ENCODE measurements around the gene CBX2.
"Not testable (repeated sequence)": the region's sequence is repeated elsewhere in the genome, so short reads cannot be mapped to it uniquely, and the experiment has no call there.

CBX2 gene

DNA sequence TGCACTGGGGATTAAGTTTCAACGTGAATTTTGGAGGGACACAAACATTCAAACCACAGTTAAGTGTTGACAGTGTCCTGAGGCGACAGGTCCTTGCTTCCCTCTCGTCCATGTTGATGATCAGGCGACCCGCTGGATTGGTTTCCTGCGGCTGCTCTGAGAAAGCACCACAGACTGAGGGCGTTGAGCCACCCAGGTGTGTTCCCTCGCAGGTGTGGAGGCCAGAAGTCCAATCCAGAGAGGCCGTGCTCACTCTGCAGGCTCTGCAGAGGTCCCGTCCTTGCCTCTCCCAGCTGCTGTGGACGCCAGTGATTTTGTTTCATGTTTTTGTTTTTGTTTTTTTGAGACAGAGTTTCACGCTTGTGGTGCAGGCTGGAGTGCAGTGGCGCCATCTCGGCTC is 22.4 kb upstream of the CBX2 start:
- Histone ChIP-seq H3K9me3 (ENCODE audit: low read depth, low read length) (no peaks in the 10 kb centered on the region), H3K36me3 (ENCODE audit: insufficient read depth, low read length) (no peaks in the 10 kb centered on the region), H3K27ac (no peak overlapping the region), H3K9ac (ENCODE audit: insufficient read length) (no peak overlapping the region), H3K4me3 (no peak overlapping the region)
- TF ChIP-seq FOXP2 (optimal IDR thresholded peaks at IDR 0.05; ENCODE audit: control extremely low read depth, extremely low read length, insufficient read depth): no peak
- DNase-seq (ENCODE audit: low read depth, low spot score): no peak

DNA sequence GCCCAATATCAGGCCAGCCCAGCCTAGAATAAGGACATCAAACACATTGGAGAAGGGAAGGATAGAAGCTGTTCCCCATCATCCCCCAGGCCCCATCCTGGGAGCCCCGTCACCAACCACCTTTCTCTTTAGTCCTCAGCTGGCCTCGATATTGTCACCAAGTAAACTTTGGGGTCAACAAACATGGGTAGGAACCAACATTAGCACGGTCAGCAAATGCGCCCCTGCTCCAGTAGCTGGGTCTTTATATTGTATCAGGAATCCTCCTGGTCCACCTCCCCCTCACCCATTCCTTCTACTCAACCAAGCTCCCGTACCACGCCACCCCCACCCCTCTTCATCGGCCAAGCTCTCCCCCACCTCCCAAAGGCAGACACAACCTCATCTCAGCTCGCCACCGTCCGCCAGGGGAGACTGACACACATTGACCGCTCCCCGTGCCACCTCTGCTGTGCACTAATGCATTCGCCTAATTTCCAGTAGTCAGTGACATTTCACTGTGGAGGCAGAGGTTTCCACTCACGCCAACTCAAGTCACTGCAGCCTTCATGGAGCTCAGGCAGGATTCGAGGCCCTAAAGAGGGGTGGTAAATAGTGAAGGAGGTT is 20.7 kb upstream of the CBX2 start:
- no peak overlapping the region for H3K4me3 ChIP-seq
- no peak for TF ChIP-seq FOXP2 (optimal IDR thresholded peaks at IDR 0.05; ENCODE audit: control extremely low read depth, extremely low read length, insufficient read depth)
- TF ChIP-seq POLR2AphosphoS5 (IDR thresholded peaks at IDR 0.05; ENCODE audit: borderline replicate concordance, low read depth, low read length): no peak
- no peak for TF ChIP-seq EZH2 (IDR thresholded peaks at IDR 0.05)
- no peak for DNase-seq (ENCODE audit: low read depth, low spot score)
- no peaks in the 10 kb centered on the region for H3K9me3 ChIP-seq (ENCODE audit: low read depth, low read length)
- no peaks in the 10 kb centered on the region for H3K36me3 ChIP-seq (ENCODE audit: insufficient read depth, low read length)
- H3K9ac ChIP-seq (ENCODE audit: insufficient read length): no peak overlapping the region
- no peak overlapping the region for H3K27ac ChIP-seq

DNA sequence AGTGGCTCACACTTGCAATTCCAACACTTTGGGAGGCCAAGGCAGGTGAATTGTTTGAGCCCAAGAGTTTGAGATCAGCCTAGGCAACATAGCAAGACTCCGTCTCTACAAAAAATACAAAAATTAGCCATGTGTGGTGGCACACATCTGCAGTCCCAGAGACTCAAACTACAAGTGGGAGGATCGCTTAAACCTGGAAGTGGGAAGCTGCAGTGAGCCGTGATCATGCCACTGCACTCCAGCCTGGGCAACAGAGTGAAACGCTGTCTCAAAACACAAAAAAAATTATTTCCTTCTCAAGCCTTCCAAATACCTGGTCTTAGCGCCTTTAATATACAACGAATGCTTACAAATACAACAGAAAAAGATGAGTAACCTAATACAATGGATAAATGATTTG is 19.7 kb upstream of the CBX2 start:
- TF ChIP-seq FOXP2 (optimal IDR thresholded peaks at IDR 0.05; ENCODE audit: control extremely low read depth, extremely low read length, insufficient read depth) (no peak), EZH2 (IDR thresholded peaks at IDR 0.05) (no peak), POLR2AphosphoS5 (IDR thresholded peaks at IDR 0.05; ENCODE audit: borderline replicate concordance, low read depth, low read length) (no peak)
- DNase-seq (ENCODE audit: low read depth, low spot score): no peak
- no peak overlapping the region for H3K4me3 ChIP-seq
- no peaks in the 10 kb centered on the region for H3K36me3 ChIP-seq (ENCODE audit: insufficient read depth, low read length)
- H3K9ac ChIP-seq (ENCODE audit: insufficient read length): no peak overlapping the region
- no peaks in the 10 kb centered on the region for H3K9me3 ChIP-seq (ENCODE audit: low read depth, low read length)
- no peak overlapping the region for H3K27ac ChIP-seq

DNA sequence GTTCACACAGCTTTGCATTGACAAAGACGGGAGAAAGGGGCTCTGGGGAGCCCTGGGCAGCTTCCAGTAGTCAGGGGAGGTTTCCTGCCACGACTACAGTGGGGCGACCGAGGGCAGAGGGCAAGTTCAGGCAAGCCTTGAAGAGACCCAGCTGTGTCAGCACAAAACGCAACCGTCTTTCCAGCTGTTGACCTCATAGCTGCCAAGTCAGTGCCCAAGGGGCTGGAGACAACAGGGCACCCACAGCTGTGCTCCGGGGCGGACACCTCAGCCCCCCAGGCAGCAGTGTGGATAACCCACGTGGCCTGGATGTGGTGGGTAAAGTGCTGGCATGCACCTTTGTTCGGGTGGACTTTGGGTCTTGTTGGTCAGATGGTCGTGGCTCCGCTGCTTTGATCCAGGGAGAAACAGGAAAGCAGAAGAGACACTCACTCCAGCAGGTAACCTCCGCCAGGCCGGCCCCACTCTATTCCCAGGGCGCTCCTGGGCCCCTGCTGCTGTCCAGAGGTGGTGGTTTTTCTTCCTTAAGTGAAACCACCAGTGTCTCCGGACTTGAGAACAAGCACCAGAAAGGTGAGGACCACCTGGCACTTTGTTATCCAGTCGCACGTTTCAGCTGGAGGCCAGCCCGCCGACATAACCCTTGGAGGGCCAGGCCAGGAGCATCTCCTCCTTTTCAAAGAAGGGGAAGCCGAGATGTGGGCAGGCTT is 17.6 kb upstream of the CBX2 start:
- H3K9me3 ChIP-seq (ENCODE audit: low read depth, low read length): no peaks in the 10 kb centered on the region
- no peak overlapping the region for H3K27ac ChIP-seq
- no peaks in the 10 kb centered on the region for H3K36me3 ChIP-seq (ENCODE audit: insufficient read depth, low read length)
- TF ChIP-seq FOXP2 (optimal IDR thresholded peaks at IDR 0.05; ENCODE audit: control extremely low read depth, extremely low read length, insufficient read depth) (no peak), POLR2AphosphoS5 (IDR thresholded peaks at IDR 0.05; ENCODE audit: borderline replicate concordance, low read depth, low read length) (no peak), EZH2 (IDR thresholded peaks at IDR 0.05) (no peak)
- DNase-seq (ENCODE audit: low read depth, low spot score): no peak
- no peak overlapping the region for H3K9ac ChIP-seq (ENCODE audit: insufficient read length)
- no peak overlapping the region for H3K4me3 ChIP-seq

DNA sequence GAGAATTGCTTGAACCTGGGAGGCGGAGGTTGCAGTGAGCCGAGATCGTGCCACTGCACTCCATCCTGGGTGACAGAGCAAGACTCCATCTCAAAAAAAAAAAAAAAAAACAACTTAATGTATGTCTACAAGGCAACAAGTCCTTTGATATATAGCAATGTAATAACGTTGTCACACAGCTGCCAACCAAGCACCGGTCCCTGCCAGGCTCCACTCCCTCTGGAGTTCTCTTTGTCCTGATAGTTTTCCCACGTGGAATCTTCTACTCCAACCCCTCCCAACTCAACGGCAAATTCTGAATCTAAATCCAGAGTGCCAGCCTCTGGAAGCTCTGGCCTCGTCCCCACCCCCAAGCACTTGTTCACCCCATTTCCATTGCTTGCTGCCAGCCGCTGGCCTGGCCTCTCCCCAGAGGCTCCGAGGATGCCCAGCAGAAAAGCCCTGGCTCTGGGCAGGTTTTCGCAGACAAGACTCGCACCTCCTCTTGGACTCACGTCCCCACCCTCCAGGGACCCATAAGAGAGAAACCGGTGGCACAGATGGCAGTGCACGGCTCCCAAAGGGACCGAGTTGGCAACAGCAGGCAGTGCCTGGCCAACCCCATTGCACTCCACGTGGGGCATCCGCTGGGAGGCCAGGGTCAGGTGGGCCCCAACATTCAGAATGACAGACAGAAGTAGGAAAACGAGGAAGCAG is 15.9 kb upstream of the CBX2 start:
- DNase-seq (ENCODE audit: low read depth, low spot score): no peak
- no peak overlapping the region for H3K4me3 ChIP-seq
- H3K9me3 ChIP-seq (ENCODE audit: low read depth, low read length): no peaks in the 10 kb centered on the region
- H3K36me3 ChIP-seq (ENCODE audit: insufficient read depth, low read length): no peaks in the 10 kb centered on the region
- no peak for TF ChIP-seq EZH2 (IDR thresholded peaks at IDR 0.05)
- no peak for TF ChIP-seq POLR2AphosphoS5 (IDR thresholded peaks at IDR 0.05; ENCODE audit: borderline replicate concordance, low read depth, low read length)
- TF ChIP-seq FOXP2 (optimal IDR thresholded peaks at IDR 0.05; ENCODE audit: control extremely low read depth, extremely low read length, insufficient read depth): no peak
- no peak overlapping the region for H3K9ac ChIP-seq (ENCODE audit: insufficient read length)
- no peak overlapping the region for H3K27ac ChIP-seq

DNA sequence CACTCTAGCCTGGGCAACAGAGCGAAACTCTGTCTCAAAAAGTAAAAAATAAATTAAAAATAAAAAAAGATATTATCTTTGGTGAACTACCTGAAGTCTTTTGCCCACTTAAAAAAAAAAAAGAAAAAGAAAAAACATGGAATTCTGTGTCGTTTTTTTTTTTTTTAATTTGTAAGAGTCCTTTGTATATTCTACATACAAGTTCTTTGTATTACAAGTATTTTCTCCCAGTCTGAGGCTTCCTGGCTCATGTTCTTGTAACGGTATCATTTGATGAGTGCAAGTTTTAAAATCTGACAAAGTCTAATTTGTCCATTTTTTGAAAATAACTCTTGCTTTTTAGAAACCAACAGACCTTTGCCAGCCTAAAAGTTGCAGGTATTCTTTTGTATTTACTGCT is 12.2 kb upstream of the CBX2 start:
- no peaks in the 10 kb centered on the region for H3K36me3 ChIP-seq (ENCODE audit: insufficient read depth, low read length)
- no peak overlapping the region for H3K9ac ChIP-seq (ENCODE audit: insufficient read length)
- no peak overlapping the region for H3K4me3 ChIP-seq
- no peaks in the 10 kb centered on the region for H3K9me3 ChIP-seq (ENCODE audit: low read depth, low read length)
- no peak for DNase-seq (ENCODE audit: low read depth, low spot score)
- TF ChIP-seq EZH2 (IDR thresholded peaks at IDR 0.05): no peak
- no peak for TF ChIP-seq FOXP2 (optimal IDR thresholded peaks at IDR 0.05; ENCODE audit: control extremely low read depth, extremely low read length, insufficient read depth)
- no peak for TF ChIP-seq POLR2AphosphoS5 (IDR thresholded peaks at IDR 0.05; ENCODE audit: borderline replicate concordance, low read depth, low read length)
- no peak overlapping the region for H3K27ac ChIP-seq

DNA sequence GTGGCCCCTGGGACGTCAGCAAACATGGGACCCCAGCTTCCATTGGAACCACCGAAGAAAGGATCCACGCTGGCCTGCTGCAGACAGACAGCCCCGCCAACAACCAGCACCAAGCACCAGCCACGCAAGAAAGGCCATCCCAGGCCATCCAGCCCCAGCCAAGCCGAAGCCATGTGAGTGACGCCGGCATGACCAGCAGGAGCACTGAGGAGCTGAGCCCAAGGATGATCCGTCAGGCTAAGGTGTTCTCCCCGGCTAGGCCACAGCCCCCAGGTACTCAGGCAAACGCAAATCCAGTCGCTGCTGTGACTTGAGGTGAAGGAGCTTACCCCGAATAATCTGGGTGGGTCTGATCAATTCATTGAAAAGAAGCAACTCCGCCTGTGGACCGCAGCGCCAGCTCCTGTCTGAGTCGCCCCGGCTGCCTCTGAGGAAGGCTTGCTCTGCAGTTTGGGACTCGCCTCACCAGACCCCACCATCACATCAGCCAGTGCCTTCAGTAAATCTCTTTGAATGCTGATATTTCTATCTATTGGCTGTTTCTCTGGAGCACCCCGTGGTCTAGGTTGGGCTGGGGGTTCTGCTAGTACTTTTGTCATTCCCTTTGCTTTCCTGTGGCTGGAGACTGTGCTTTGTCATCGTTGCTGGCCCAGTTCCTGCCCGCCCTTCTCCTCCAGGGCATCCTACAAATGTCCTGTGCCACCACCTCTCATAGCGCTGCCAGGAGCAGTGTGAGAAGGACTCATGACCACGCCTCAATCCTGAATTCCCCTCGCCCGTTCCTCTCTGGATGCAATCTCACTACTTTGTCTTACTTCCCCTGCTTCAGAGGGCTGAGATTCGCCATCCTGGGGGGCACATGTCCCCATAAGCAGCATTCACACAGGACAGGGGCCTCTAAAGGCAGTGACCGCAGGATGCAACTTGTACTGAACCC is 8.1 kb upstream of the CBX2 start:
- TF ChIP-seq EZH2 (IDR thresholded peaks at IDR 0.05): no peak
- TF ChIP-seq FOXP2 (optimal IDR thresholded peaks at IDR 0.05; ENCODE audit: control extremely low read depth, extremely low read length, insufficient read depth): no peak
- TF ChIP-seq POLR2AphosphoS5 (IDR thresholded peaks at IDR 0.05; ENCODE audit: borderline replicate concordance, low read depth, low read length): no peak
- no peak overlapping the region for H3K9ac ChIP-seq (ENCODE audit: insufficient read length)
- no peaks in the 10 kb centered on the region for H3K9me3 ChIP-seq (ENCODE audit: low read depth, low read length)
- no peak for DNase-seq (ENCODE audit: low read depth, low spot score)
- H3K4me3 ChIP-seq: no peak overlapping the region
- no peaks in the 10 kb centered on the region for H3K36me3 ChIP-seq (ENCODE audit: insufficient read depth, low read length)
- no peak overlapping the region for H3K27ac ChIP-seq

DNA sequence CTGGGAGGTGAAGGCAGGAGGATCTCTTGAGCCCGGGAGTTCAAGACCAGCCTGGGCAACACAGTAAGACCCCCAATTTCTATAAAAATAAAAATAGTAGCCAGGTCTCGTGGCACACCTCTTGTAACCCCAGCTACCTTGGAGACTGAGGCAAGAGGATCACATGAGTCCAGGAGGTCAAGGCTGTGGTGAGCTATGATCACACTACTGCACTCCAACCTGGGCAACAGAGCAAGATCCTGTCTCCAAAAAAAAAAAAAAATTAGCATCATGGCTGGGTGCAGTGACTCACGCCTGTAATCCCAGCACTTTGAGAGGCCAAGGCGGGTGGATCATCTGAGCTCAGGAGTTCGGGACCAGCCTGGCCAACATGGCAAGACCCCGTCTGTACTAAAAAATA is 6.7 kb upstream of the CBX2 start:
- no peak overlapping the region for H3K4me3 ChIP-seq
- TF ChIP-seq FOXP2 (optimal IDR thresholded peaks at IDR 0.05; ENCODE audit: control extremely low read depth, extremely low read length, insufficient read depth): no peak
- TF ChIP-seq POLR2AphosphoS5 (IDR thresholded peaks at IDR 0.05; ENCODE audit: borderline replicate concordance, low read depth, low read length): no peak
- TF ChIP-seq EZH2 (IDR thresholded peaks at IDR 0.05): no peak
- H3K27ac ChIP-seq: no peak overlapping the region
- H3K9ac ChIP-seq (ENCODE audit: insufficient read length): no peak overlapping the region
- no peaks in the 10 kb centered on the region for H3K9me3 ChIP-seq (ENCODE audit: low read depth, low read length)
- H3K36me3 ChIP-seq (ENCODE audit: insufficient read depth, low read length): no peaks in the 10 kb centered on the region
- no peak for DNase-seq (ENCODE audit: low read depth, low spot score)

DNA sequence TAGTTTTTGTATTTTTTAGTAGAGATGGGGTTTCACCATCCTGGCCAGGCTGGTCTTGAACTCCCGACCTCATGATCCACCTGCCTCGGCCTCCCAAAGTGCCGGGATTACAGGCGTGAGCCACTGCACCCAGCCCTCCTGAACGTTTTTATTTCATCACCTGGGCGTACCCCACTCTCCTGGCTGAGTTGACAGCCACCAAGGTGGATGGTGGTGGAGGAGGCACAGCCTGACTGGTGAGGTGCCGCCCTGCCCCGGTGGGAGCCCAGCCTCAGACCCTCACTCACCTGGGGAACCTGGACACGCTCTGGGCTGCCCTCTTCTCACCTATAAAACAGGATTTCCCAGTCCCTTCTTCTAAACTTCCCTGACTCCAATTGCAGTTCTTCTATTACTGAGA is 5.2 kb upstream of the CBX2 start:
- not testable (repeated sequence) for H3K9ac ChIP-seq (ENCODE audit: insufficient read length); H3K4me3 ChIP-seq; H3K36me3 ChIP-seq (ENCODE audit: insufficient read depth, low read length); H3K9me3 ChIP-seq (ENCODE audit: low read depth, low read length); DNase-seq (ENCODE audit: low read depth, low spot score)
- H3K27ac ChIP-seq: 0 out of 2 replicates have a peak overlapping the region, but pooled peaks have one; percentile 44
